HG02678 (cell line): Measurements from ENCODE around the gene MAGI2.

ENCODE experiments used
- ATAC-seq: cut with Tn5 transposase; IDR thresholded peaks from one replicate; pipeline ENCODE4 v1.9.1; 2021; ENCODE audit warnings: mild to moderate bottlenecking, moderate library complexity; ENCODE audit not compliant: unreplicated experiment

MAGI2 gene

DNA sequence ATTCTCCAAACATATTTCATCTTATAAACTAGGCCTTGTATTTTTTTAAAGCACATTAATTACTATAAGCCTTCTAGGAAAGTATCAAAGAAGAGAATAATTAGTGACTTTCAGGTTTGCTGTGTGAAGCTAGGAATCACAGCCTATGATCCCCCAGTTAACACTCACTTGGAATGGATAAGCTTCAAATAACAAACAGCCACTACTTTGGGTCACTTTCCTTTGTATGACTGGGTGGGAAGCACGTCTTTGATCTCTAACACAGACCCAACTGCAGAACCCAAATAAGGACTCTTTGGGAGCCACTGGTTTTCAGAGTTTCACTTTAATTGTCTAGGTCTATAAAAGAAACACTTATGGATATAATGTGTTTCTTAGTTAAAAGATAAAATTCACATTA, 769.3 kb downstream of the MAGI2 start:
- ATAC-seq, result no peak

DNA sequence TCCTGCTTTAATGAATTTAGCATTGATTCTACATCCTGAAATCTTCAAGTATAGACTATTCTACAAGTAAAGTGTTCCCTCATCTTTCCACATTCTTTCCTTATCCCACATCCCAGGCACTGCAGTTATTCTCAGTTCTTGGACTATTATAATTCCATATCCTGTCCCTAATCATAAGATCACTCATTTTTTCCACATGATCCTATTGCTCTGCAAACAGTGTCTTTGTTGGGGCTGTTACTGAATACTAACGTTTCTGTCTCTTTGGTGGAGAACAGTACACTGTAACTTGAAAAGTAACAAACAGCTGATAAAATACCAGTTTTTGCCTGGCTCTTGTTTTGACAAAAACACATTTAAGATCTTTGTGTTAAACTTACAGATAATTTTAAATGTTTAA, 769.9 kb downstream of the MAGI2 start:
- ATAC-seq, result no peak

DNA sequence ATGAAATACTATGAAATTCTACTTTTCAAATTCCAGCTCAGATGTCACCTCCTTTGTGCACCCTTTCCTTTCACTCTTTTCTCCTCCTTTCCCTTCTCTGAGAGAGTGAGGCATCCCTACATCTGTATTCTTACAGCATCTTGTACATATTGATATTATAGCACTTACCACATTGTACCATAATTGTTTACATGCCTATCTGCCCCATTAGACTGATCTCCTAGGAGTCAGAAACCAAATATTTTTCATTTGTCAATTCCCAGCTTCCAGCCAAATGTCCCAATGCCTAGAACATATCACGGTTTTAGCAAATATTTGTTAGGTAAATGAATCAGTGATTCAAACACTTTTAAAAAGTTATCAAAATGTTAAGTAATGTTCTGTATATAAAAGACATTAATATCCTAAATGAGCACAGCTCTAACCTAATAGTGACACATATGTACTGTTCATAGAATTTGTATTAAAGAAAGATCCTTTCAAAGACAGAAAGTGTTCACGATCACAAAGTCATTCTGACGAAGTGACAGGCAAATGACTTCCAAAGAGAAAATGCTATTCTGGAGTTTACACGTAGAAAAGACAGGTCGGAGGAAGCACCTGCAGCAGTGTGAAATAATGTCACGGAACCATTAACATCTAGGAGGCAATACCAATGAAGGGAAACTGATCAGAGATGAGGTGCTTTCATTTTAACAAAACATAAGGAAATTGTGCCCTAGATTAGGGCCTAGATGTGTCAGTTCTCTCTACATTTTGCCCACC, 774.2 kb downstream of the MAGI2 start:
- ATAC-seq, result no peak

DNA sequence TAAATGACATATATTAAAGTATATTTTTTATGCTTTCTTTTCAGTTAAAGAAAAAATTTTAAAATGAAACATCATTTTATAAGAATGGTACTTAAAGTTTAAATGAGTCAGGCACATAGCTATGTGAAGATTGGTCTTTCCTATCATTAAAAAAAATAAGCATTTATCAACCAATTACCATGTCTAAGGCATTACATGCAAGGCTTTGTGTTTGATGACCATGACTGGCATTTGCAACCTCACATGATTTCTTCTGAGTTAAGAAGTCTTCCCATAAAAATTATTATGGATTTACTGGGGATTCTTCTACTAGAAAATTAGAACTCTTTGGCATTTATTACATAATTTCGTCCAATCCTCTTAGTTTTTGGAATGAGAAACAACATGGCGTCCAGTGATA, 776.1 kb downstream of the MAGI2 start:
- no peak for ATAC-seq

GRCh38 chr7:78675511-78675910, 778.0 kb downstream of the MAGI2 start:
- no peak for ATAC-seq

- no peak for ATAC-seq
These were observed 780.2 kb downstream of the MAGI2 start for GRCh38 chr7:78673272-78673671.

GRCh38 chr7:78662939-78663338, 790.5 kb downstream of the MAGI2 start:
- ATAC-seq, result no peak

GRCh38 chr7:78649976-78650375, 803.5 kb downstream of the MAGI2 start:
- ATAC-seq, result no peak

DNA sequence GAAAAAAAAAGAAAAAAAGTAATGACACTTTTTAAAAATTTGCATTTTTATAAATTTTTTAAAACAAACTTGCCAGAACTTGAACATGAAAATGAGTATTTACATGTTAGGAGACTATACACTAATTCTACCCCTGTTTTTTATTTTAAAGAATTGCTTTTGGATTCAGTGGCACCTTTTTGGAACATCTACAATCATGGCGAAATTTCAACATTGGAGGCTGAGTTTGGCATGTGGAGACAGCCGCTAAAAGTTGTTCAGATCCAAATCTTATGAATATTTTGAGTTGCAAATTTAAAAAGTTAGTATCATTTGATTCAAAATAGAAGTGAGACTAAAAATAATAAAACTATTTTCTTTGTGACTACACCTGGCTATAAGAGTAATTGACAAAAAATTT, 804.2 kb downstream of the MAGI2 start:
- ATAC-seq, result no peak

DNA sequence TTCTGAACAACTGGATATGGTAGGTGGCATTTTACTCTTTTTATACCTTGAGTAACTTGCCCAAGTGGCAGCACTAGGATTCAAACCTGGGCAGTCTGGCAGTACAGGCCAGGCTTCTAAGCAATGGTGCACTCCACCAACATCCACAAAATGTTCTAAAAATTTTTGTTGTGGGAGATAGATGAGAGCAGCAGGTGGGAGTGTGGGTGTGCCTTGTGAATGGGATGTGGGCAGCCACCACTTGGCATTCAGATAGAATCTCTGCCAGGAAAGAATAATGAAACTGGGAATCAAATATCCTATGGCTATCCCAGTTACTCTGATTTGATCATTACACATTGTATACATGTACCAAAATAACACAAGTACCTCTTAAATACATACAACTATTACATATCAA, 810.7 kb downstream of the MAGI2 start:
- ATAC-seq, result no peak

GRCh38 chr7:78638364-78638763, 815.1 kb downstream of the MAGI2 start:
- no peak for ATAC-seq

GRCh38 chr7:78636727-78637126, 816.7 kb downstream of the MAGI2 start:
- no peak for ATAC-seq

DNA sequence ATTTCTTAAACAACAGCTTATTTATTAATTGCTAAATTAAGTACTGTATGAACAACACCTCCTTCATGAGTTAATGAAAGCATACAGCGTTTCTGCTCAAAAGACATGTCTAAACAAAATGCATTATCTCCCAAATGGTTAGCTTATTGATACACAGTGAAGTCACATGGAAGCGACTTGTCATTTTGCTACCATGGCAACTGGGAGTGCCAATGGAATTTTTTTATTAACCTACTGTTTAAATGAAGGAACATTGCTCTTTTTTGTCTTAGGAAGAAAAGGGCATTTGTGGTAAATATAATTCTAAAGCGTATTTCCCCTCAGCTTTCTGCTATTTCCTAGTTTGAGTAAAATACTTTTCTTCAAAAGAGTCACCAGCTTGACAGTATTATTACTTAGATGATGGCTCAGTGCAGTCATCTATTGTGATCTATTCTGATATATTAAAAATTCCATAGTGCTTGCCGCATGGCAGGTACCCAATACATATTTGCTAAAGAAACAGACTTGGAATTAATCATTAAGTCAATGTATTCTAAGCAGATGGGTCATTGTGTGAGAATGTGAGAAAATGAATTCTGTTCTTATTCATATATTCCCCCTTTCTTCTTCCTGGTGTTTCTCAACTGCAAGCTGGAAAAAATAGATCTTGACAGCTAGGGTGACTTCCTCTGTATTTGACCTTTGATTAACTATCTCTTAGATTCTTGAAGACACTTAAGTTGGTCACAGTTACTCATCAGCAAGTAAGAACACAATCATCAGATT, 818.3 kb downstream of the MAGI2 start:
- ATAC-seq, result no peak

- no peak for ATAC-seq
These were observed 819.4 kb downstream of the MAGI2 start for GRCh38 chr7:78634093-78634492.

DNA sequence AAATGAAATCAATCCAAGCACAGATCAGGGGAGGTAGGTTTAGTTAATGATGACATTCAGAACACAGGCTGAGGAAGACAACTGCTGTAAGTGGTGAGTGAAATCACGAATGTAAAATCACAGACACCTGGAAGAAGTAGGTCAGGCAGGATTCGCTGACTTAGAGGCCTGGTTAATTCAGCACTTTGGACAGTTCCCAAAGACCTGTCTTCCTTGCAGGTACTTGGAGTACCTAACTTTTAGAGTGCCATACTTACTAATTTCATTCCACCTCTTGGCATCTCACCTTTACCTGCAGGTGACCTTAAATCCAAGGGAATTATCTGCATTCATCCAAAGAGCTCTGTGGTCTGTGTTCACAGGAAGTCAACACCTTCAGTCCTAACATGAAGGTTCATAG, 832.5 kb downstream of the MAGI2 start:
- no peak for ATAC-seq

DNA sequence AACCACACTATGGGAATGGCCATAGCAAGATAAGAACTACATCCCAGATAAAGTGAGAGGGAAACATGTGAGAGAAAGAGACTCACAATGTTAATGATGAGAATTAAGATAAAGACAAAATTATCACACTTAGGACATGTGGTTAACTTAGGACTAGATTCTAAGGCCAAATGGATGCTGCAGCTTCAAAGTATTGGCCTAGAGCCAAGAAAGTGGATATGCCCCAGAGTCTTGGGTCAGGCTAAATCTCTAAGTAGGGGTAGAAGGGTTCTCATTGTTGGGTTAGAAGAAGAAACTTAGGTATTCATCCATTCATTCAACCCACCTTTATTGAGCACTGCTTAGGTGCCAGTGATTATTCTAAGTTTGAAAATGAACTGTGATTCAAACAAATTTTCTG, 836.9 kb downstream of the MAGI2 start:
- ATAC-seq, result no peak

DNA sequence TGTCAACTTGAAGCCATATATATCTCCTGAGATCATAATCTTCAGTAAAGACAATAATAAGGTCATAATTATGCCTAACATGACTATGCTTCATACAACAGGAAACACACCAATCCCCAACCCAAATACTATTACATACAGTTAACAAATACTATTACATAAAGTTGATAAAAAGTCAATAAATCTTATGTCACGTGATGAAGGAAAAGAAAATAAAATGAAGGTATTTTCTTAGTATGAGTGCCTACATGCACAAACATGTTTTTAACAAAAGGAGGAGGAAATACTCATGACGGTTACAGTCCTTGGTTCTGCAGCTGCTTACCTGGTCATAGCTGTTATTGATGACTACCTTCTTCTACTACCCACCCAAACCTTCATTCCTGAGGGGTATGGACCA, 844.2 kb downstream of the MAGI2 start:
- no peak for ATAC-seq

DNA sequence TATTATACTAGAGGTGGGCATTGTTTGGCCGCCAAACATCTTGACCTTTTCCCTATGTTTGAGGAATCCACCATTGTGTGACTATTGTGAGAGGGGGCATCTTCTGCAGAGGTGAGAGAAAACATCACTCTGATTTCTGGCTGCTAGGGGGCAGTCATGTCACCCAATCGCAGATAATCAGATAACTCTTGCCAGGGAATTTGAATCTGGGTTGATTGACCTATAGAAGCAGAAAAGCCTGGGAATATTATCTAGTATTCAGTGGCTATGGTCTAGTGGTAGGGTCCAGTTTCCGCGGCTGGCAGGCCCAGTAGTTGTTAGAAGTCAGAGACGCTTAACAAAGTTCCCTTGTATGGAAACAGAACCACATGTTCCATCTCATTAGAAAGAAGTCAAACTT, 846.4 kb downstream of the MAGI2 start:
- no peak for ATAC-seq

- no peak for ATAC-seq
These were observed 848.3 kb downstream of the MAGI2 start for GRCh38 chr7:78605119-78605518.

- ATAC-seq, result no peak
These were observed 851.7 kb downstream of the MAGI2 start for GRCh38 chr7:78601728-78602127.

- no peak for ATAC-seq
These were observed 859.3 kb downstream of the MAGI2 start for GRCh38 chr7:78594156-78594555.

- ATAC-seq, result no peak
These were observed 865.1 kb downstream of the MAGI2 start for GRCh38 chr7:78588393-78588792.
